GM23338 (cell line): ENCODE results near the gene DPH6. TPM values are rescaled to one million over a fixed set of nuclear protein-coding genes. Genes with fewer than 3 reads are reported as not detected.

Experiments
- ATAC-seq: fragments of 200-7000 bp; cut with Tn5 transposase; 3 replicates; pipeline ENCODE4 v1.9.1; 2020
- DNase-seq: peaks from one replicate; pipeline ENCODE4 v3.0.0-alpha.2; 2015; ENCODE audit warnings: low spot score
- H2AFZ ChIP-seq: fragments of 200-600 bp; sonication (generic); 2 replicates; pipeline ENCODE4 v1.8.0; 2016; ENCODE audit warnings: antibody characterized with exemption, mild to moderate bottlenecking, moderate library complexity
- H3F3A ChIP-seq: fragments of 200-600 bp; sonication (generic); replicated peaks from 2 replicates; pipeline ENCODE4 v1.8.0; 2017; ENCODE audit warnings: antibody characterized with exemption, mixed run types, low read depth
- H3K27ac ChIP-seq: fragments of 200-600 bp; sonication (generic); 2 replicates; pipeline ENCODE4 v1.6.1; 2016; ENCODE audit warnings: low read depth
- H3K27me3 ChIP-seq: fragments of 200-600 bp; sonication (generic); 2 replicates; pipeline ENCODE4 v1.8.0; 2016; ENCODE audit warnings: mild to moderate bottlenecking, mixed run types, moderate library complexity; ENCODE audit not compliant: insufficient read depth
- H3K36me3 ChIP-seq: fragments of 200-600 bp; sonication (generic); 2 replicates; pipeline ENCODE4 v1.8.0; 2016; ENCODE audit warnings: mild to moderate bottlenecking; ENCODE audit not compliant: insufficient read depth
- H3K4me1 ChIP-seq: fragments of 200-600 bp; sonication (generic); 2 replicates; pipeline ENCODE4 v1.8.0; 2016; ENCODE audit warnings: mild to moderate bottlenecking, moderate library complexity; ENCODE audit not compliant: insufficient read depth
- H3K4me2 ChIP-seq: fragments of 200-600 bp; sonication (generic); 2 replicates; pipeline ENCODE4 v1.7.1; 2017; ENCODE audit warnings: mixed run types
- H3K4me3 ChIP-seq: fragments of 200-600 bp; sonication (generic); 2 replicates; pipeline ENCODE4 v1.6.1; 2016; ENCODE audit warnings: mixed run types
- H3K79me2 ChIP-seq: fragments of 200-600 bp; sonication (generic); replicated peaks from 2 replicates; pipeline ENCODE4 v1.8.0; 2017; ENCODE audit warnings: mild to moderate bottlenecking; ENCODE audit not compliant: insufficient read depth
- H3K9me2 ChIP-seq: fragments of 200-600 bp; sonication (generic); 2 replicates; pipeline ENCODE4 v1.8.0; 2017; ENCODE audit not compliant: insufficient read depth
- H4K20me1 ChIP-seq: fragments of 200-600 bp; sonication (generic); replicated peaks from 2 replicates; pipeline ENCODE4 v1.8.0; 2017; ENCODE audit warnings: mild to moderate bottlenecking; ENCODE audit not compliant: insufficient read depth
- H3K27ac Mint-ChIP-seq: 2 replicates; pipeline ENCODE4 v1.8.0; 2020; ENCODE audit warnings: inconsistent platforms, mild to moderate bottlenecking, moderate library complexity, mixed read lengths
- H3K27me3 Mint-ChIP-seq: 3 replicates; pipeline ENCODE4 v1.8.0; 2022; ENCODE audit warnings: low read depth, mild to moderate bottlenecking, moderate library complexity, mixed read lengths, inconsistent platforms; ENCODE audit not compliant: insufficient read depth, poor library complexity
- H3K36me3 Mint-ChIP-seq: 3 replicates; pipeline ENCODE4 v1.8.0; 2021; ENCODE audit warnings: low read depth, mild to moderate bottlenecking, inconsistent platforms, moderate library complexity, mixed read lengths
- H3K4me1 Mint-ChIP-seq: 3 replicates; pipeline ENCODE4 v1.8.0; 2020; ENCODE audit warnings: mild to moderate bottlenecking, inconsistent platforms, mixed read lengths
- H3K4me3 Mint-ChIP-seq: 3 replicates; pipeline ENCODE4 v1.8.0; 2021; ENCODE audit warnings: moderate library complexity, mild to moderate bottlenecking, inconsistent platforms, mixed read lengths
- H3K9me3 Mint-ChIP-seq: 3 replicates; pipeline ENCODE4 v1.8.0; 2020; ENCODE audit warnings: moderate library complexity, mild to moderate bottlenecking, inconsistent platforms, mixed read lengths
- EZH2 ChIP-seq: fragments of 200-600 bp; sonication (generic); IDR thresholded peaks from one replicate; pipeline ENCODE4 v1.8.0; 2017; ENCODE audit warnings: antibody characterized with exemption, mild to moderate bottlenecking, low read depth; ENCODE audit not compliant: unreplicated experiment
- NANOG ChIP-seq: IDR thresholded peaks from 2 replicates; pipeline ENCODE4 v1.6.1; 2016; ENCODE audit warnings: antibody characterized with exemption, borderline replicate concordance
- STAT1 ChIP-seq: IDR thresholded peaks from one replicate; pipeline ENCODE4 v1.6.1; 2016; ENCODE audit warnings: antibody characterized with exemption; ENCODE audit not compliant: unreplicated experiment
- ZNF114 ChIP-seq: fragments of 250-450 bp; sonication (Bioruptor Pico); IDR thresholded peaks from 2 replicates; pipeline ENCODE4 v1.5.0; 2020; ENCODE audit warnings: mild to moderate bottlenecking, moderate library complexity
- ZNF331 ChIP-seq: fragments of 250-450 bp; sonication (Bioruptor Pico); IDR thresholded peaks from 2 replicates; pipeline ENCODE4 v1.5.0; 2020; ENCODE audit warnings: low read depth, mild to moderate bottlenecking, moderate library complexity
- polyA plus RNA-seq: library from polyadenylated mRNA; unstranded; fragments of >200 nt; fragmentation: Nextera tagmentation; extraction: Ambion mirVana; gene quantifications from 2 replicates; pipeline ENCODE4 v1.2.1, GENCODE V29; 2016
- total RNA-seq: library from RNA; depleted of rRNA; stranded (reverse); fragments of >200 nt; shearing (Covaris generic); gene quantifications from 2 replicates; pipeline ENCODE4 v1.2.3, GENCODE V29; 2014
- TF ChIP-seq, protein P1 (sequence below): IDR thresholded peaks from 2 replicates; pipeline ENCODE4 v1.6.1; 2016; ENCODE audit warnings: antibody characterized with exemption
- TF ChIP-seq, protein P2 (sequence below): fragments of 250-450 bp; sonication (Bioruptor Pico); IDR thresholded peaks from 2 replicates; pipeline ENCODE4 v1.5.0; 2020; ENCODE audit warnings: mild to moderate bottlenecking, moderate library complexity
- TF ChIP-seq, protein P3 (sequence below): IDR thresholded peaks from one replicate; pipeline ENCODE4 v1.6.1; 2018; ENCODE audit warnings: antibody characterized with exemption; ENCODE audit not compliant: unreplicated experiment

DPH6 gene
- total and polyA plus RNA-seq, 2 experiments from 2014 or later = 37.9 to 46.9 TPM

DNA sequence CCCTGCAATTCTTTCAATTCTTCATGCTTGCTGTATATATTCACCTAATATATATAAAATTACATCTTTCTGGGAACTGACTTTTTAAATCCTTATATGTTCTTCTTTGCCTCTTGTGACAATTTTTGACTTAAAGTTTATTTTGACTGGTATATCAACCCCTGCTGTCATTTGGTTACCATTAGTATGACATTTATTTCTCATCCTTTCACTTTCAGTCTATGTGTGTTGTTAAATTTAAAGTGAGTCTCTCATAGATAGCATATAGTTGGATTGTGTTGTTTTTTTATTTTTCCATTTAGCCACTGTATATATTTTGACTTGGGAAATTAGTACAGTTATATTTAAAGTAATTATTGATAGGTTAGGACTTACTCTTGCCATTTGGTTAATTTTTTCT lies 194.9 kb downstream of the DPH6 start:
- no peaks in the 10 kb centered on the region for H3K79me2 ChIP-seq
- Mint-ChIP-seq H3K4me1 (no peaks in the 10 kb centered on the region), H3K27me3 (no peaks in the 10 kb centered on the region), H3K27ac (no peak overlapping the region), H3K9me3 (peaks cover 27% of the 10 kb centered on the region), H3K36me3 (peaks cover 14% of the 10 kb centered on the region), H3K4me3 (no peak overlapping the region)
- no peaks in the 10 kb centered on the region for H3K27me3 ChIP-seq
- H4K20me1 ChIP-seq = no peaks in the 10 kb centered on the region
- no peak overlapping the region for H2AFZ ChIP-seq
- no peaks in the 10 kb centered on the region for H3K4me1 ChIP-seq
- ATAC-seq (no peak), DNase-seq (no peak)
- H3K4me3 ChIP-seq = no peak overlapping the region
- no peaks in the 10 kb centered on the region for H3K9me2 ChIP-seq
- no peaks in the 10 kb centered on the region for H3F3A ChIP-seq
- no peak overlapping the region for H3K27ac ChIP-seq
- no peaks in the 10 kb centered on the region for H3K36me3 ChIP-seq
- no peak overlapping the region for H3K4me2 ChIP-seq
- TF ChIP-seq EZH2 (no peak), NANOG (no peak), ZNF331 (CRISPR knock-in tag) (no peak), STAT1 (no peak), ZNF114 (CRISPR knock-in tag) (no peak)
- TF ChIP-seq, protein P1, sequence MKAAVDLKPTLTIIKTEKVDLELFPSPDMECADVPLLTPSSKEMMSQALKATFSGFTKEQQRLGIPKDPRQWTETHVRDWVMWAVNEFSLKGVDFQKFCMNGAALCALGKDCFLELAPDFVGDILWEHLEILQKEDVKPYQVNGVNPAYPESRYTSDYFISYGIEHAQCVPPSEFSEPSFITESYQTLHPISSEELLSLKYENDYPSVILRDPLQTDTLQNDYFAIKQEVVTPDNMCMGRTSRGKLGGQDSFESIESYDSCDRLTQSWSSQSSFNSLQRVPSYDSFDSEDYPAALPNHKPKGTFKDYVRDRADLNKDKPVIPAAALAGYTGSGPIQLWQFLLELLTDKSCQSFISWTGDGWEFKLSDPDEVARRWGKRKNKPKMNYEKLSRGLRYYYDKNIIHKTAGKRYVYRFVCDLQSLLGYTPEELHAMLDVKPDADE = no peak
- TF ChIP-seq, protein P2, sequence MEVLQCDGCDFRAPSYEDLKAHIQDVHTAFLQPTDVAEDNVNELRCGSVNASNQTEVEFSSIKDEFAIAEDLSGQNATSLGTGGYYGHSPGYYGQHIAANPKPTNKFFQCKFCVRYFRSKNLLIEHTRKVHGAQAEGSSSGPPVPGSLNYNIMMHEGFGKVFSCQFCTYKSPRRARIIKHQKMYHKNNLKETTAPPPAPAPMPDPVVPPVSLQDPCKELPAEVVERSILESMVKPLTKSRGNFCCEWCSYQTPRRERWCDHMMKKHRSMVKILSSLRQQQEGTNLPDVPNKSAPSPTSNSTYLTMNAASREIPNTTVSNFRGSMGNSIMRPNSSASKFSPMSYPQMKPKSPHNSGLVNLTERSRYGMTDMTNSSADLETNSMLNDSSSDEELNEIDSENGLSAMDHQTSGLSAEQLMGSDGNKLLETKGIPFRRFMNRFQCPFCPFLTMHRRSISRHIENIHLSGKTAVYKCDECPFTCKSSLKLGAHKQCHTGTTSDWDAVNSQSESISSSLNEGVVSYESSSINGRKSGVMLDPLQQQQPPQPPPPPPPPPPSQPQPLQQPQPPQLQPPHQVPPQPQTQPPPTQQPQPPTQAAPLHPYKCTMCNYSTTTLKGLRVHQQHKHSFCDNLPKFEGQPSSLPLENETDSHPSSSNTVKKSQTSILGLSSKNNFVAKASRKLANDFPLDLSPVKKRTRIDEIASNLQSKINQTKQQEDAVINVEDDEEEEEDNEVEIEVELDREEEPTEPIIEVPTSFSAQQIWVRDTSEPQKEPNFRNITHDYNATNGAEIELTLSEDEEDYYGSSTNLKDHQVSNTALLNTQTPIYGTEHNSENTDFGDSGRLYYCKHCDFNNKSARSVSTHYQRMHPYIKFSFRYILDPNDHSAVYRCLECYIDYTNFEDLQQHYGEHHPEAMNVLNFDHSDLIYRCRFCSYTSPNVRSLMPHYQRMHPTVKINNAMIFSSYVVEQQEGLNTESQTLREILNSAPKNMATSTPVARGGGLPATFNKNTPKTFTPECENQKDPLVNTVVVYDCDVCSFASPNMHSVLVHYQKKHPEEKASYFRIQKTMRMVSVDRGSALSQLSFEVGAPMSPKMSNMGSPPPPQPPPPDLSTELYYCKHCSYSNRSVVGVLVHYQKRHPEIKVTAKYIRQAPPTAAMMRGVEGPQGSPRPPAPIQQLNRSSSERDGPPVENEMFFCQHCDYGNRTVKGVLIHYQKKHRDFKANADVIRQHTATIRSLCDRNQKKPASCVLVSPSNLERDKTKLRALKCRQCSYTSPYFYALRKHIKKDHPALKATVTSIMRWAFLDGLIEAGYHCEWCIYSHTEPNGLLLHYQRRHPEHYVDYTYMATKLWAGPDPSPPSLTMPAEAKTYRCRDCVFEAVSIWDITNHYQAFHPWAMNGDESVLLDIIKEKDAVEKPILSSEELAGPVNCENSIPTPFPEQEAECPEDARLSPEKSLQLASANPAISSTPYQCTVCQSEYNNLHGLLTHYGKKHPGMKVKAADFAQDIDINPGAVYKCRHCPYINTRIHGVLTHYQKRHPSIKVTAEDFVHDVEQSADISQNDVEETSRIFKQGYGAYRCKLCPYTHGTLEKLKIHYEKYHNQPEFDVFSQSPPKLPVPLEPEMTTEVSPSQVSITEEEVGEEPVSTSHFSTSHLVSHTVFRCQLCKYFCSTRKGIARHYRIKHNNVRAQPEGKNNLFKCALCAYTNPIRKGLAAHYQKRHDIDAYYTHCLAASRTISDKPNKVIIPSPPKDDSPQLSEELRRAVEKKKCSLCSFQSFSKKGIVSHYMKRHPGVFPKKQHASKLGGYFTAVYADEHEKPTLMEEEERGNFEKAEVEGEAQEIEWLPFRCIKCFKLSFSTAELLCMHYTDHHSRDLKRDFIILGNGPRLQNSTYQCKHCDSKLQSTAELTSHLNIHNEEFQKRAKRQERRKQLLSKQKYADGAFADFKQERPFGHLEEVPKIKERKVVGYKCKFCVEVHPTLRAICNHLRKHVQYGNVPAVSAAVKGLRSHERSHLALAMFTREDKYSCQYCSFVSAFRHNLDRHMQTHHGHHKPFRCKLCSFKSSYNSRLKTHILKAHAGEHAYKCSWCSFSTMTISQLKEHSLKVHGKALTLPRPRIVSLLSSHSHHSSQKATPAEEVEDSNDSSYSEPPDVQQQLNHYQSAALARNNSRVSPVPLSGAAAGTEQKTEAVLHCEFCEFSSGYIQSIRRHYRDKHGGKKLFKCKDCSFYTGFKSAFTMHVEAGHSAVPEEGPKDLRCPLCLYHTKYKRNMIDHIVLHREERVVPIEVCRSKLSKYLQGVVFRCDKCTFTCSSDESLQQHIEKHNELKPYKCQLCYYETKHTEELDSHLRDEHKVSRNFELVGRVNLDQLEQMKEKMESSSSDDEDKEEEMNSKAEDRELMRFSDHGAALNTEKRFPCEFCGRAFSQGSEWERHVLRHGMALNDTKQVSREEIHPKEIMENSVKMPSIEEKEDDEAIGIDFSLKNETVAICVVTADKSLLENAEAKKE (CRISPR knock-in tag) = no peak
- TF ChIP-seq, protein P3, sequence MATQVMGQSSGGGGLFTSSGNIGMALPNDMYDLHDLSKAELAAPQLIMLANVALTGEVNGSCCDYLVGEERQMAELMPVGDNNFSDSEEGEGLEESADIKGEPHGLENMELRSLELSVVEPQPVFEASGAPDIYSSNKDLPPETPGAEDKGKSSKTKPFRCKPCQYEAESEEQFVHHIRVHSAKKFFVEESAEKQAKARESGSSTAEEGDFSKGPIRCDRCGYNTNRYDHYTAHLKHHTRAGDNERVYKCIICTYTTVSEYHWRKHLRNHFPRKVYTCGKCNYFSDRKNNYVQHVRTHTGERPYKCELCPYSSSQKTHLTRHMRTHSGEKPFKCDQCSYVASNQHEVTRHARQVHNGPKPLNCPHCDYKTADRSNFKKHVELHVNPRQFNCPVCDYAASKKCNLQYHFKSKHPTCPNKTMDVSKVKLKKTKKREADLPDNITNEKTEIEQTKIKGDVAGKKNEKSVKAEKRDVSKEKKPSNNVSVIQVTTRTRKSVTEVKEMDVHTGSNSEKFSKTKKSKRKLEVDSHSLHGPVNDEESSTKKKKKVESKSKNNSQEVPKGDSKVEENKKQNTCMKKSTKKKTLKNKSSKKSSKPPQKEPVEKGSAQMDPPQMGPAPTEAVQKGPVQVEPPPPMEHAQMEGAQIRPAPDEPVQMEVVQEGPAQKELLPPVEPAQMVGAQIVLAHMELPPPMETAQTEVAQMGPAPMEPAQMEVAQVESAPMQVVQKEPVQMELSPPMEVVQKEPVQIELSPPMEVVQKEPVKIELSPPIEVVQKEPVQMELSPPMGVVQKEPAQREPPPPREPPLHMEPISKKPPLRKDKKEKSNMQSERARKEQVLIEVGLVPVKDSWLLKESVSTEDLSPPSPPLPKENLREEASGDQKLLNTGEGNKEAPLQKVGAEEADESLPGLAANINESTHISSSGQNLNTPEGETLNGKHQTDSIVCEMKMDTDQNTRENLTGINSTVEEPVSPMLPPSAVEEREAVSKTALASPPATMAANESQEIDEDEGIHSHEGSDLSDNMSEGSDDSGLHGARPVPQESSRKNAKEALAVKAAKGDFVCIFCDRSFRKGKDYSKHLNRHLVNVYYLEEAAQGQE = no peak
